Activated CD4-positive, alpha-beta T cell treated with anti-CD3 and anti-CD28 coated beads, Interleukin-2, amount 50 U/mL, for 1 hour (primary cell): ENCODE results near the gene TMX3.
A peak's percentile ranks its signal among the peaks of the same experiment; 100 is the strongest.

Experiments
- DNase-seq: peaks from one replicate; pipeline ENCODE4 v3.0.0-alpha.2; 2020

TMX3 gene, protein sequence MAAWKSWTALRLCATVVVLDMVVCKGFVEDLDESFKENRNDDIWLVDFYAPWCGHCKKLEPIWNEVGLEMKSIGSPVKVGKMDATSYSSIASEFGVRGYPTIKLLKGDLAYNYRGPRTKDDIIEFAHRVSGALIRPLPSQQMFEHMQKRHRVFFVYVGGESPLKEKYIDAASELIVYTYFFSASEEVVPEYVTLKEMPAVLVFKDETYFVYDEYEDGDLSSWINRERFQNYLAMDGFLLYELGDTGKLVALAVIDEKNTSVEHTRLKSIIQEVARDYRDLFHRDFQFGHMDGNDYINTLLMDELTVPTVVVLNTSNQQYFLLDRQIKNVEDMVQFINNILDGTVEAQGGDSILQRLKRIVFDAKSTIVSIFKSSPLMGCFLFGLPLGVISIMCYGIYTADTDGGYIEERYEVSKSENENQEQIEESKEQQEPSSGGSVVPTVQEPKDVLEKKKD

DNA sequence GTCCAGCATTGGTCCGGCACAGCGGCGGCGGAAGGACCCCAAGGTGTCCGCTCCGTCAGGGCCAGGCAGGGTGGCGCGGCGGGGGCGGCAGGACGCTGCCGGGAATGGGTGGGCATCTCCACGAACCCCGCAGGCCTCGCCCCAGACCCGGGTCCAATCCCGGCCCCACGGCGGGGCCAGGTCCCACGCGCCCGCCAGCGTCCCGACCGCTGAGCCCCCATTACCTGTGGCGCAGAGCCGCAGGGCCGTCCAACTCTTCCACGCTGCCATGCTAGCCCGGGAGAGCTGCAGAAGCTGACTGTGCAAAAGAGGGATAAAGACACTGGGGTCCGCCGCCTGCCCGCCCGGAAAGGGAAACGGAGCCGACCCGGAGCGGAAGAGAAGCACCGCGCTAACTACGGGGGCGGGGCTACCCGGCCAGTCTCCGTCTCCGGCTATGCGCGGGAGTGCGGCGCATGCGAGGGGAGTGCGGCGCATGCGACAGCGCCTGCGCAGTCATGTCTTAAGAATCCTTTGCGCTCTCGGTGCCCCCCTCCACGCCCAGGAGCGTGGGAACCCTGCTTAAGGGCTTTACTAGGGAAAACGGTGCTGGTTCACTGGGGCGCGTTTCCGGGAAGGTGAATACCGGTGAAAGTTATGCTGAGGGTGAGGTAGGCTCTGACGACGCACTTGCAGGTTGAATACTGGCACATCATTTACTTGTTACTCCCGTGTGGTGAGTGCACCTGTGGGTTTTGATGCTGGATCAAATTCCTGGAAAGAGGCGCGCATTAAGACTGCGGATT lies at the start of gene TMX3:
Gene TMX3, minus strand, starts transcription at position 397 of the 785 bp plus-strand sequence. Its CDS starts 127 bp downstream, at position 270.
- DNase-seq: peak; percentile 88

DNA sequence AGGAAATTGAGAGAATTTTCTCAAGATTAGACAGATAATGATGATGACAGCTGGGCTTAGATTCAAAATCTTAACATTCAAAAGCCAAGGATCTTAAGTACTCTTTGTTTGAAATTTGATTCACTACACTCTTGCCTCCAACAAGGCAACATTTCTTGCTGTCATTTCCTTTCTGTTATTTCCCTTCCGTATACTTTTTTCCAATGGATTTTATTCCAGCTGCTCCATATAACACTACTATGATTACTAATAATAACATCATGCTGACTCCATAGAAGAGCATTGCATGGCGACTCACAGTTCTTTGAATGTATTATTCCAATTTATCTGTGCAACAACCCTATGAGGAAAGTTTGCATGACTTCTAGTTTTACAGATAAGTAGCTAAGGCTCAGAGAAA lies 49.1 kb upstream of the TMX3 start:
- DNase-seq: no peak

DNA sequence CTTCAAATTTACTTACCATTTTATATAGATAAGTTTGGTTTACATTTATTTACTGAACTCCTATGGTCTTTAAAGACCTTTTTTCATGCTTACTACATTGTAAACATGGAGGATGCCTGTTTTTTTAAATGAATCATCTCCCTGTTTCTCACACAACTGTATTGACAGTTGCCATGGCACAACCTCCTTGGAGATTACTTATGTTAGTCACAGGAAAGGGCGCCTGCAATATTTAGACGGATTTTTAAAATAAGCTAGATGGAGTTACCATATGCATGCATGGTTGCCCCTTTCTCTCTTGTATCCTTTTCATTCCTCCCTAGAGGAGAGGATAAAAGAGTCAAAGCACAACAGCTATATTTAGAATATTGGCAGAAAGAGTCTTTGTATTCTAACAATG lies 48.2 kb upstream of the TMX3 start:
- DNase-seq: no peak

DNA sequence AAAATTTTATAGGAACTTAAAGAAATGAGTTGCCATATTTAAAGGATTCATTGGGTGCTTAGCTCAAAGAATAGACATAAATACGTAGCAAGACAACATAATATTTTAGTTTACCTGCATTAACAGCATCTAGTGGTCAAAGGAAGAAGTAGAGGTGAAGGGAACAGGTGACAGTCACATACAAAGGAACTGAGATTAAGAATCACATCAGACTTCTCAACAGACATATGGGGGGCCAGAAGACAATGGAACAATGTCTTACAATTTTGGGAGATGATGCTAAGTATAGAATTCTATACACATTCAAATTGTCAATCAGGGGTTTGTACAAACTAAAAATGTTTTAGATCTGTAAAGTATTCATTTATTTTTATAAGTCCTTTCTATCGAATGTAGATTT lies 44.4 kb upstream of the TMX3 start:
- DNase-seq: no peak

DNA sequence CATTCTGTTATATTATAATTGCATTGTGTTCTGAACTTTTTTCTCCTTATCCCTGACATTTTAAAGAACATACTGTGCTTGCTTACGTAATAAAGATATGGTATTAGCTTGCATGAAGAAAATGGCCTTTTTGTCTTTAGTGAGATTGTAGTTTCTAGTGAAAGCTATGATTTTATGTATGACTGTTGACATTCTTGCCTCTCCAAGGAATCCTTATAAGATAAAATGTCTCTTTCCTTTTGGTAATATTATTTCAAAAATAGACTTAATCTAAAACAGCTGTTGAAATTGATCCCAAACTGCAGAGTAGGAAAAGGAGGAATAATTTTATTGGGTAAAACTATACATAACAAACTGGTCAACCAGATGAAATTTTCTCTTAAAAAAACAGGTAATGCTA lies 42.2 kb upstream of the TMX3 start:
- no peak for DNase-seq

DNA sequence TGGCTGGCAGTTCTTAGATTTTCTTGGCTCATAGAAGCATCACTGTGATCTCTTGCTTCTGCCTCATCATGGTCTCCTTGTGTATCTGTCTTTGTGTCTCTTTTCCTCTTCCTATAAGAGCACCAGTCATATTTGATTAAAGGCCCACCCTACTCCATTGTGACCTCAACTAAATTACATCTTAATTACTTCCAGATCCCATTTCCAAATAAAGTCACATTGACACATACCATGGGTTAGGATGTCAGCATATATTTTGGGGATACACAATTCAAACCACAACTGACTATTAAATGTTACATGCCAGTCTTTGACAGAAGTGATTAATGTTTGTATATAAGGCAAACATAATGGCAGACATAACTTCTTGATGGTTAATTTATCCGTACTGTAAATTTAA lies 27.3 kb upstream of the TMX3 start:
- no peak for DNase-seq

DNA sequence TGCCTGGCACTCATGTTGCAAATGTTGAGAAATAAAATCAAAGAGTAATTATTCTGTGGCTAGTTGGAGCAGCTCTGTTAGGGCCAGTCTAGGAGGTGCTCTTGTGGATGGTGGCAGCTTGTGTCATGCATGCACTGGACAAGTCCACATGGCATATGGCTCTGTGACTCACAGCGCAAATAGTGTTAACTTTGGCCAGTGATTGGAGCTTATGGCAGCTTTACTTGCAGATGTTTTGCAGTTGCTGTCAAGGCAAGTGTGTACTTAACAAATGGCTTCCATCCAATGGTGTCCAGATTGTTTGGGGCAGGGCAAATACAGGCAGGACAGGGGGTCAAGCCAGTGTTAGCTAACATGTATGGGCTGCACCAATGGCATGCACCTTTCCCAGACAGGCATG lies 26.1 kb upstream of the TMX3 start:
- DNase-seq: no peak

DNA sequence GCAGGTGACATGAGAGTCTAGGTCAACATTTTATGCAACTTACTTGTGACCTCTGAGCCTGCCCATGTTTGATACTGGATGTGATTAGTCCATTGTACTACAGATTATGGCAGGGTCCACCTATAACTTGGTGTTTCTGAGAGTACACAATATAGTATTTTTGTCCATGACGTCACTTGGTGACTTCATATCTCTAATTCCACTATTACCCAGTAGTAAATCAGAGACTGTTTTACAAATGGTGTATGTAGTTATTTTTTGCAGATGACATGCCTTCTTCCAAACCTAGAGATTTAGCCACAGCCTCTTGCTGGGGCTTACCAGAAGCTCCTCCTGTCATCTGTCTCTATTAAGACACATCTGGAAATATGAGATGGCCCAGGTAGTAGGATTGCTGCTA lies 24.6 kb upstream of the TMX3 start:
- DNase-seq: no peak

DNA sequence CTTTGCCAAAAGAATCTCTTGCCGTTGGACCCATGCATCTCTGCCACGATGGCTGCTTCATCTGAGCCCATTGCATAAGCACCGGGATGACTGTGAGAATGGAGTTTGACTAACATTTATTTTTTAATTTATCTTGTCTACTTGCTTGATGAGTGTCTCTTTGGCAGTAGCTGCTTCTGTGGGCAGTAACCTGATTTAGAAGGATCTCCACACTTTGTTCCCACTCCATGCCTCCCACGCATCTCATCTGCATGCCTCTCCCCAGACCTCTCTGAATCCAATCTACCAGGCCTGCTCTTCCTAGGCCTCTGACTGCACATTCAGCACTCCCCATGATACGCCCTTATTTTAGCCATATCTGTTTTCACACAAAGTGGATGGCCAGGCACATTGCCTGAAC lies 23.7 kb upstream of the TMX3 start:
- DNase-seq: no peak

DNA sequence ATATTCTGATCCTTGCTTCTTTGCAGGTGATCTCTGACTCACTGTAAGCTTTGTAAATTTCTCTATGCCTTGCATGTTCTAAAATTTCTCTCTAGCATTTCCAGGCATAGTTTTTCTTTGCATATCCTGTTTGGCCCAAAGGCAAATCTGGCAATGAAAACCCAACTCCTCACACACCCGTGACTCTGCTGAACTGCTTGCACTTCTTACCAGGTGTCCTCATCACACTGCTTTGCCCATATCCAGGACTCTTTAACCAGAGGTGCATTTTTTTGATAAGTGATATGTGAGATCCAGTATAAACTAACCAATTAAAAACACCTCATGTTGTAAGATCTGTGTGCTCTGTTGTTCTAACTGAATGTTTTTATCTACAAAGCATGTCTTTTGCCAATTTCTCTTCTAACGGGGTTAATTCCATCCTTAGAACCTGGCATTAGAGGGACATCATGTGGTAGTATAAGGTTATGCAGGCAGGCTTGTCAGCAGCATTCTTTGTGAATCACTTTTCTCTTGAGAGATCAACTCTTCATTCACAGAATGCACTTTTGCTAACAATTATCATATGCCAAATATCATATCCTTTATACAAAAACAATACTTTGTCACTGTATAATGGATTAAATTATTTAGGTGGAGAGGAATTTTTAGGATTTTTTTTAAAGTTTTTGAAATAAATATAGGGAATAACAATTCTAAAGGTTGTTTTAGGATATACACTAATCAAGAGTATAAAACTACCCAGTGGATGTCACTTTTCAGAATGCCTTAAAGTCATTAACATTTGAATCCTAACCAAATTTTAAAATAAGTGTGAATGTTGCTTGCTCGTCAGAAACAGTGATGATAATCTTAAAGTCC lies 20.8 kb upstream of the TMX3 start:
- DNase-seq: no peak

DNA sequence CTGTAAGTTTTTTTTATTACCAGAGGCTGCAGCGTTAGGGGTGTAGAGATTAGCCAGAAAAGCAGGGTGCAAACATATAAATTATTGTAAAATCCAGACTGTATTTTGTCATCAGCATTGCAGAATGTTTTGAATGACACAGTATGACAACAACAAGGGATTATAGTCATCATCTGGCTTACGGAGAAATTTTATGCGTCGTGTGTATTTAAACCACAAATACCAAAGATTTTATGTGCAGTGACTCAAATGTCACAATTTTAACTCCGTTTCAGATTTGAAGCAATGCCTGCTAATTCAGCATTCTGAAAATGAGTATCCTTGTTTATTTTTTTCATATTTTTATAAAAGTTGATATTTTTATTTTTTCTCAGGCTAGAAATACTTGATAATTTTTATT lies 19.4 kb upstream of the TMX3 start:
- no peak for DNase-seq

DNA sequence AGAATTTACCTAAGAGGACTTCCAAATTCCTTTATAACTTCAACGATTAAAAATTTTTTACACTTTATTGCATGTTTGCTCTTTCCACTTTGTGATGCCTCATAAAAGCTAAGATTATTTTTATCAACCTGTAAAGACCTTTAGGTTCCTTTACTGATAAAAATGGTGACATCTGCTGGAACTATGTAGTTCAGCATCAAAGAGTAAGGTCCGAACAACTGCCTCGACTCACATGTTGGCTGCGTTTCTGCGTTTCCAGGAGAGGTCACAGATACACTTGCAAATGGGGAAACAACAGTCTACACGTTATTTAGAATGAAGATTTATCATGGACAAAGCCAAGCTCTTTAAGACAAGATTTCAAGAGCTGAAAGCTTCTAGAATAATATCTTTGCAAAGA lies 18.8 kb upstream of the TMX3 start:
- no peak for DNase-seq

DNA sequence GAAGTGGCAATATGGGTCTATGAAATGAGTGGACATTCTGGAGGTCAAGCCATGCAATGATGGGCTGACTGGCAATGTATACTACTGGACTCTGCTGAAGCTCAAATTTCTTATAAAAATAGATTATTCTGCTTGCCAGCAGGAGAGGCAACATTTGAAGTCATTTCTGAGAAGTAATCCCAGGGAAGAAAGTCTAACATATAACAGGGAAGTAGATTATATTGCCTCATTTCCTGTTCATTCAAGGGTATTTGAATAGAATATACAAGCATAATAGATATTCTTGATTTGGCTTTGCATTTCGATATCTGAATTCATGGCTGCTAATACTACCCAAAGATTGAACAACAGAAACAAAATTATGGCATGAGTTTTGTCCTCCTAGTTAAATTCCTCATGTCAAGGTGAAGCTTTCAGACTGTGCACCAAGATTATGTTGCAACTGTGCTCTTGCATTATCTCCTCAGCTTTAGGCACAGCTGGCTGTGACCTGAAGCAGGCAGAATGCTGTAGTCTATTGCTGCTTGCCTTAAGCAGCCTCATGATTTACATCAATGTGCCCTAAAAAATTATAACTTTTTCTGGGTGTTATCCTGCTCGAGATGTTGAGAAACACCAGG lies 13.3 kb upstream of the TMX3 start:
- no peak for DNase-seq

DNA sequence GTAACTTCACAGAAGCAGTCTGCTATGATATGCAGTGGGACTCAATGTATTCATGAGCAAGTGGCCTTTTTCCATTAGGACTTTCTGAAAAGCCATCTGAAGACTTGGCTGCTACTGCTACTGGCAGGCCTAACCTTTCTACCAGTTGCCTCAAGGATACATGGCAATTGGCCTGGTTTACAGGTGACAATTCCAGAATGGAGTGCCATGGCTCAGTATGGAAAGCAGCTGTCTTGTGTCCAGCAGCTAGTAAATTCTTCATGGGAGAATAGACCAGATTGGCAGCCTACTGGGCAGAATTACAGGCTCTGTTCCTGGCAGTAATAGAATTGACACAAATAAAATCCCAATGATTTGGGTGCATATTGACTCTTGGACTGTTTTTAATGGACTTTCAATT lies 12.6 kb upstream of the TMX3 start:
- DNase-seq: no peak

DNA sequence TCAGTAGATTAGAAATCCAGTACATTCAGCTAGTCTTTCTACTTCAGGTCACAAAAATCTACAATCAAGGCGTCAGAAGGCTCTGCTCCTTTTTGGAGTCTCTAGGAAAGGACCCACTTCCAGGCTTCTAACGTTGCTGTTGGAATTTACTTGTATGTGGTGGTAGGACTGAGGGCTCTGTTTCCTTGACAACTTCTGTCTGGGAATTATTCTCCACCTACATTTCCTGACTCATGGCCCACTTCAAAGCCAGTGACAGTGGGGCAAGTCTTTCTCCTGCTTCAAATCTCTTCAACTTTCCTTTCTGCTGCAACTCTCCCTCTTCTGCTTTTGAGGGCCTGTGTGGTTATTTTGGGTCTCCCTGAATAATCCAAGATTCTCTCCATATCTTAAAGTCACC lies 10.4 kb upstream of the TMX3 start:
- DNase-seq: no peak

DNA sequence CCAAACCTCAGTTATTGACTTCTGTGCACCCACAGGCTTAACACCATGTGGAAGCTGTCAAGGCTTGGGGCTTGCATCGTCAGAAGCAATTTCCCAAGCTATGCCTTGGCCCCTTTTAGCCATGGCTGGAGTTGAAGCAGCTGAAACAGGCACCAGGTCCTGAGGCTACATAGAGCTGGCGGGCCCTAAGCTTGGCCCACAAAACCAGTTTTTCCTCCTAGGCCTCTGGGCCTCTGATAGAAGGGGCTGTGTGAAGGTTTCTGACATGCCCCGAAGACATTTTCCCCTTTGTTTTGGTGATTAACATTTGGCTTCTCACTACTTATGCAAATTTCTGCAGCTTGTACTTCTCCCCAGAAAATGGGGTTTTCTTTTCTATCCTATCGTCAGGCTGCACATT lies 9.1 kb upstream of the TMX3 start:
- no peak for DNase-seq

DNA sequence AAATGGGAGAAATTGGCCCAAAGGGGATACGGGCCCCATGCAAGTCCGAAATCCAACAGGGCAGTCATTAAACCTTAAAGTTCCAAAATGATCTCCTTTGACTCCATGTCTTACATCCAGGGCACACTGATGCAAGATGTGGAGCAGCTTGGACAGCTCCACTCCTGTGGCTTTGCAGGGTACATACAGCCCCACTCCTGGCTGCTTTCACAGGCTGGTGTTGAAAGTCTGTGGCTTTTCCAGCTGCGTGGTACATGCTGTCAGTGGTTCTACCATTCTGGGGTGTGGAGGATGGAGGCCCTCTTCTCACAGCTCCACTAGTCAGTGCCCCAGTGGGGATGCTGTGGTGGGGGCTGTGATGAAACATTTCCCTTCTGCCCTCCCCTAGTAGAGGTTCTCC lies 8.6 kb upstream of the TMX3 start:
- no peak for DNase-seq

DNA sequence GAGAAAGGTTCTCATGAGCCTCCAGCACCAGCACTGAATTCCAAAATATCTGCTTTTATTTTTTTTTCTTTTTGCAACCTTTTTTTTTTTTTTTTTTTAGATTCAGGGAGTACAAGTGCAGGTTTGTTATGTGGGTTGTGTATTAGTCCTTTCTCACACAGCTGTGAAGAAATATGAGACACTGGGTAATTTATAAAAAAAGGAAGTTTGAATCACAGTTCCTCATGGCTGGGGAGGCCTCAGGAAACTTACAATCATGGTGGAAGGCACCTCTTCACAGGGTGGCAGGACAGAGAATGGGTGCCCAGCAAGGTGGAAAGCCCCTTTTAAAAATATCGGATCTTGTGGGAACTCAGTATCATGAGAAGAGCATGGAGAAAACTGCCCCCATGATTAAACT lies 7.9 kb upstream of the TMX3 start:
- no peak for DNase-seq

DNA sequence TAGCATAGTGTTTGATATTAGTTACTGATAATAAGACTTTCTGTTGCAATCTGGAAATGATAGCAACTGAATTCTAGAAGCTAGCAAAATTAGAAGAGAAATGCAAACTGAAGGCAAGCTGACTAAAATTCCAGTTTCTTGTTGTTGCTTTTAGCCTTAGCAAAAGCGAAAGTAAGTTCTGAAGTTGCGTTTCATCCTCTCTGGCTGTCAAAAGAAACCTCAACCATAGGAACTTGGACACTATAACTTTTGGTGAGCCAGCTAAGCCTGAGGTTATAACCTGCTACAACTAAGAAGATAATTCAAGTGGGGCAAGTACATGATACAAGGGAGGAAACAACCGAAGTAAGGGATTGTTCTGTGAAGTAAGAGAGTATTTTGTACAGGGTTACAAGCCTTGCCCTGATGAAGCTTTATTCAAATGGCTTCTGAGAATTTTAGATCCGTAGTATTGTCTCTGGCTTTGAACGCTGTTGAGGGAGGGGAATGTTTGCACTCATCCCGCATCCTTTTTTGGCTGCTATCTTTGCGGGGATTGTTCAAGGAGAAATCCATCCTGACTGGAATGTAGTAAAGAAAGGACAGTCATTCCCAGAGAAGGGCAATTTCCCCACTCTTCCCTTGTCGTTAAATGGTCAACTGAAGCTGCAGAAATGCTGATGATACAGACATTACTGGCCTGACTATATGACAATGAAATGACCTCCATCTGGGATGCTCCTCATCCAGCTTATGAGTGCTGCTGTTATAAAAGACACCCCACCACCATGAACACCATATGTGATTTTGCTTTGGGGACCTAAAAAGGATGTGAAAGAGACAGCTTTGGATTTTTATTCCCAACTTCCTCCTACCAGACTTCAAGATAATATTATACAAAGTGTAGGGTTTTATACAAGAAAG lies 7.0 kb upstream of the TMX3 start:
- no peak for DNase-seq

DNA sequence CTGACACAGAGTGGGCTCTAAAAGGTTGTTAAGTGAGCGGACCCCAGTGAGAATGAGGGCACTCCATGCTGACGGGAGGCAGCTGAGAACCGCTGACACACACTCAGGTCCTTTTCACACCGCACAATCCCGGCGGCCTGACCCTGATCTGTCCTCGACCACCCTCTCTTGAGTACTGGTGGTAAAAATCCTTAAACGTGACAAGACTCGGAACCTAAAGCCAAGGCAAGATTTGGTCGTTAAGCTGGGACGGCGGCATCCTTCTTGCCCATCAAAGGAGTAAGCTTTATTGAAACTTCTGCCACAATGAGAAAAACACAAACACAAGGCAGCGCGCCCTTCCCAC lies 569 bp downstream of the TMX3 start:
- DNase-seq: peak; percentile 4

DNA sequence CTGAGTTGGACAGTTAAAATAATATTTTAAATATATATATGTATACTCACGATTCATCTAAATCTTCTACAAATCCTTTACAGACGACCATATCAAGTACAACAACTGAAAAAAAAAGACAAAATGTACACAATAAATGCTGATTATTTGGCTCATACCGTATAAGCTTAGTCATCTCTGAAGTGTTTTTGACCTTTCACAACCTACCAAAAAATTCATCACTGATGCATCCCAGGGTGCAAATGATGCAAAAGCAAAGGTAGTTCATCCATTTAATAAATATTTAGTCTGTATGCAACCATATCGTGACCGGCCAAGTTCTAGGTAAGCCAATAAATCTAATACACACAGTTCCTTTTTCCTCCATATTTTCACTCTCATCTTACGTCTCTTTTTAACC lies 1.1 kb downstream of the TMX3 start:
- no peak for DNase-seq

DNA sequence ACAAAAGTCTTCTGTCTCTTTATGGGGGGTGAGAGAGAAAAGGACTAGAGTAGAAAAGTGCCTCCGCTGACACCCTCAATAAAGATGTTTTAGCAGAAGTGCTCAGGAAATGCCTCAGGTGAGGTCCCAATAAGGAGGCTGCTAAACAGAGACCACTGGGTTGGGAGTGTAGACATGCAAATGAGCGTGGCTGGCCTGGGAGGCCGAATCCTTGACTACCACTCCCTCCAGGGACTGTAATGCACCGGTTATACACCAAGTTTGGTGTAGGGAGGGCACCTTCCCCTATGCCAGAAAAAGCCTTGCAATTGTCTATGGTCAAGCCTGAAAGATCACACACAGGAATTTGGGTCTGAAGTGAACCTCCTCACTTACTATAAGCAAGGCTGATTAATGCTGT lies 1.8 kb downstream of the TMX3 start:
- no peak for DNase-seq
